Measurements from ENCODE around the gene CCDC186.

- TF ChIP-seq CTCF (IDR thresholded peaks at IDR 0.05; ENCODE audit: low read length) (no peak), EZH2 (optimal IDR thresholded peaks at IDR 0.05; ENCODE audit: low read depth, low read length) (no peak), EZH2phosphoT487 (IDR thresholded peaks at IDR 0.05; ENCODE audit: low read length) (no peak)
These were observed 30.8 kb downstream of the CCDC186 start for GRCh38 chr10:114143160-114143559.

Measured in MM.1S (cell line).